ENCODE data around the gene SUOX.
"Not testable (repeated sequence)": the region's sequence is repeated elsewhere in the genome, so short reads cannot be mapped to it uniquely, and the experiment has no call there.

The SUOX gene

GRCh38 chr12:55983232-55983842 lies 13.7 kb upstream of the SUOX start:
- DNase-seq (ENCODE audit: low read depth), result no peak
- no peak overlapping the region for H3K4me3 ChIP-seq (replicated peaks; ENCODE audit: low read depth, low read length)
- no peak for TF ChIP-seq CTCF (IDR thresholded peaks at IDR 0.05; ENCODE audit: low read length, missing control alignments)

GRCh38 chr12:55984861-55985260 lies 12.2 kb upstream of the SUOX start:
- TF ChIP-seq CTCF (IDR thresholded peaks at IDR 0.05; ENCODE audit: low read length, missing control alignments), result no peak
- DNase-seq (ENCODE audit: low read depth), result no peak

GRCh38 chr12:55985341-55985740 lies 11.7 kb upstream of the SUOX start:
- TF ChIP-seq CTCF (IDR thresholded peaks at IDR 0.05; ENCODE audit: low read length, missing control alignments), result no peak

More at GRCh38 chr12:55984861-55985260, 12.2 kb upstream of the SUOX start:
- H3K4me3 ChIP-seq (replicated peaks; ENCODE audit: low read depth, low read length), result no peak overlapping the region

GRCh38 chr12:55985976-55986375 lies 11.1 kb upstream of the SUOX start:
- DNase-seq (ENCODE audit: low read depth); H3K4me3 ChIP-seq (replicated peaks; ENCODE audit: low read depth, low read length): not testable (repeated sequence)

More at GRCh38 chr12:55985341-55985740, 11.7 kb upstream of the SUOX start:
- no peak overlapping the region for H3K4me3 ChIP-seq (replicated peaks; ENCODE audit: low read depth, low read length)
- no peak for DNase-seq (ENCODE audit: low read depth)

- H3K4me3 ChIP-seq (replicated peaks; ENCODE audit: low read depth, low read length), result no peak overlapping the region
- no peak for TF ChIP-seq CTCF (IDR thresholded peaks at IDR 0.05; ENCODE audit: low read length, missing control alignments)
- DNase-seq (ENCODE audit: low read depth), result no peak
Observed at GRCh38 chr12:55991110-55991509, 6.0 kb upstream of the SUOX start.

GRCh38 chr12:55993230-55993853 lies 3.7 kb upstream of the SUOX start:
- no peak for TF ChIP-seq CTCF (IDR thresholded peaks at IDR 0.05; ENCODE audit: low read length, missing control alignments)
- no peak overlapping the region for H3K4me3 ChIP-seq (replicated peaks; ENCODE audit: low read depth, low read length)
- DNase-seq (ENCODE audit: low read depth), result no peak

GRCh38 chr12:55995366-55995765 lies 1.7 kb upstream of the SUOX start:
- TF ChIP-seq CTCF (IDR thresholded peaks at IDR 0.05; ENCODE audit: low read length, missing control alignments), result no peak
- DNase-seq (ENCODE audit: low read depth), result no peak
- no peak overlapping the region for H3K4me3 ChIP-seq (replicated peaks; ENCODE audit: low read depth, low read length)

All from fibroblast of pulmonary artery (primary cell).